ACC112 (cell line): ENCODE data around the gene STING1.
"Not testable (repeated sequence)": the region's sequence is repeated elsewhere in the genome, so short reads cannot be mapped to it uniquely, and the experiment has no call there.

ENCODE experiments used
- H2AFZ ChIP-seq: fragments of 200-600 bp; sonication (generic); one replicate; pipeline ENCODE4 v1.6.0; 2017; ENCODE audit warnings: antibody characterized with exemption, low read length; ENCODE audit not compliant: unreplicated experiment
- H3K27ac ChIP-seq: fragments of 200-600 bp; sonication (generic); 2 replicates; pipeline ENCODE4 v1.5.1; 2014; ENCODE audit warnings: low read depth, mild to moderate bottlenecking, antibody characterized with exemption, low read length, moderate library complexity
- H3K27me3 ChIP-seq: fragments of 200-600 bp; sonication (generic); 2 replicates; pipeline ENCODE4 v1.6.1; 2014; ENCODE audit warnings: mild to moderate bottlenecking, antibody characterized with exemption, low read length, moderate library complexity, mixed read lengths; ENCODE audit not compliant: insufficient read depth
- H3K36me3 ChIP-seq: fragments of 200-600 bp; sonication (generic); 2 replicates; pipeline ENCODE4 v1.6.1; 2016; ENCODE audit warnings: mild to moderate bottlenecking, antibody characterized with exemption, low read length, moderate library complexity, mixed read lengths; ENCODE audit not compliant: insufficient read depth
- H3K4me1 ChIP-seq: fragments of 200-600 bp; sonication (generic); one replicate; pipeline ENCODE4 v1.6.1; 2016; ENCODE audit warnings: low read length, mixed read lengths; ENCODE audit not compliant: insufficient read depth, unreplicated experiment, control insufficient read depth
- H3K4me3 ChIP-seq: fragments of 200-600 bp; sonication (generic); 2 replicates; pipeline ENCODE4 v1.5.1; 2014; ENCODE audit warnings: mild to moderate bottlenecking, low read depth, low read length
- H3K79me2 ChIP-seq: fragments of 200-600 bp; sonication (generic); one replicate; pipeline ENCODE4 v1.6.0; 2016; ENCODE audit warnings: low read length; ENCODE audit not compliant: control insufficient read depth, unreplicated experiment, insufficient read depth

The STING1 gene

DNA sequence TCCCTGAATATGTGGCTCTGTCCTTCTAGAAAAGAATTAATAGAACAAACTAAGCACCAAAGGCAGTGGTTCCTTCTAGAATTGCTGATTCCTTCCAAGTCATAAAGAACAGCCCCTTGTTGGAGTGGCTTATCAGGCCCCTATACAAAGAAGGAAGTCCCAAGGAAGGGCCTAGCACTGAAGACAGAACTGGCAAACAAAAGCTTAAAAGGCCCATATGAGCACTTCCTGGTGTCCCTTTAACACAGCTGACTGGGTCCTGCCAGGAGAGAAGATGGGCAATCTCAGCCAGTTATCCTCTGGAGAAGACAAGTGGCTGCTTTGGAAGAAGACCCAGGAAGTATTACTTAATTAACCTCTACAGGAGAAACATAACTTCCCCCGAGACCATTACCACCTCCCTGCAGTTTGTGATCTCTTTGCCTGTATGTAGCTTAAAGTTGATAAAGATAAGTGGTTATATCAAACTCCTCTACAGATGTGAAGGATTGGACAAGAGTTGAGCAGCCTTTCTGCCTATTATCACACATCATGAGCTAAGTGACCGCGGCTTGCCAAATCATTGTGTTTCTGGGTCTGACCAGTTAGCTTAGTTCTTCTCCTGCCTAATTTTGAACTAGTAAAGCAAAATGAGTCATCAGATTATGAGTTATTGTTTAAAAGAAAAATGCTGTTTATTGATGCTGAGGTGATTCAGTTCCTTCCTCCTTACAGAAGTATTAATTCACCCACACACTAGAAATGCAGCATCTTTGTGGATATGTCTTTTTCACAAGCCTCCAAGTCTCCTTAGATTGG lies 13.3 kb upstream of the STING1 start:
- Histone ChIP-seq H3K27me3 (no peaks in the 10 kb centered on the region), H3K4me1 (peaks cover 37% of the 10 kb centered on the region), H3K4me3 (no peak overlapping the region), H3K79me2 (no peaks in the 10 kb centered on the region), H2AFZ (peak overlapping the region; percentile 75), H3K27ac (peak overlapping the region; percentile 81), H3K36me3 (no peaks in the 10 kb centered on the region)

DNA sequence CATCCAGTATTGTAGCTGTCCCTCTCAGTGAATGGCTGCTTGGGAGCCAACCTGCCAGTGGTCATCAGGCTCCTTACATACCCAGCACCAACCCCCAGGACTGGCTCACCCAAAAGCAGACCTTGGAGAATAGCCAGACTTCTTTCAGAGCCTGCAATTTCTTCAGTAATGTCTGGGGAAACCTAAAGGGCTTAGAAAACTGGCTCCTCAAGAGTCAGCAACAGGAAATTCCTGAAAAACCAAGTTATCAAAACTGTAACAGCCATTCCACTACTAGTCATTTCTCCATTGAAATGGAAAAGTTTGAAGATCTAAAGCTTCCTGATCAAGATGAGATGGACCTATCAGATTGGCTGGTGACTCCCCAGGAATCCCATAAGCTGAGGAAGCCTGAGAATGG lies 12.3 kb upstream of the STING1 start:
- peaks cover 37% of the 10 kb centered on the region for H3K4me1 ChIP-seq
- H3K27me3 ChIP-seq, result no peaks in the 10 kb centered on the region
- no peak overlapping the region for H3K4me3 ChIP-seq
- peak overlapping the region; percentile 81 for H3K27ac ChIP-seq
- H3K79me2 ChIP-seq, result no peaks in the 10 kb centered on the region
- H3K36me3 ChIP-seq, result no peaks in the 10 kb centered on the region
- H2AFZ ChIP-seq, result peak overlapping the region; percentile 36

DNA sequence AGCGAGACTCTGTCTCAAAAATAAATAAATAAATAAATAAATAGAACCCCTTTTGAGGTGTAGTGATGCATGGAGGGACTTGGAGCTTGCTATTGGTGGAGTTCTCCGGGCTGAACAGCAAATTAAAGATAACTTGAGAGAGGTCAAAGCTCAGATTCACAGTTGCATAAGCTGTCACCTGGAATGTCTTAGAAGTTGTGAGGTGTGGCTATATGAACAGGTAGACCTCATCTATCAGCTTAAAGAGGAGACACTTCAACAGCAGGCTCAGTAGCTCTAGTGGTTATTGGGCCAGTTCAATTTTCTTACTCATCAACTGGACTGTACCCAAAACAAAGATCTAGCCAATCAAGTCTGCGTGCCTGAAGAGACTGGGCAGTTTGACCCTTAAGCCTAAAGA lies 11.7 kb upstream of the STING1 start:
- no peaks in the 10 kb centered on the region for H3K27me3 ChIP-seq
- peak overlapping the region; percentile 27 for H2AFZ ChIP-seq
- peak overlapping the region; percentile 81 for H3K27ac ChIP-seq
- H3K79me2 ChIP-seq, result no peaks in the 10 kb centered on the region
- H3K4me3 ChIP-seq, result no peak overlapping the region
- H3K36me3 ChIP-seq, result no peaks in the 10 kb centered on the region
- peaks cover 37% of the 10 kb centered on the region for H3K4me1 ChIP-seq

DNA sequence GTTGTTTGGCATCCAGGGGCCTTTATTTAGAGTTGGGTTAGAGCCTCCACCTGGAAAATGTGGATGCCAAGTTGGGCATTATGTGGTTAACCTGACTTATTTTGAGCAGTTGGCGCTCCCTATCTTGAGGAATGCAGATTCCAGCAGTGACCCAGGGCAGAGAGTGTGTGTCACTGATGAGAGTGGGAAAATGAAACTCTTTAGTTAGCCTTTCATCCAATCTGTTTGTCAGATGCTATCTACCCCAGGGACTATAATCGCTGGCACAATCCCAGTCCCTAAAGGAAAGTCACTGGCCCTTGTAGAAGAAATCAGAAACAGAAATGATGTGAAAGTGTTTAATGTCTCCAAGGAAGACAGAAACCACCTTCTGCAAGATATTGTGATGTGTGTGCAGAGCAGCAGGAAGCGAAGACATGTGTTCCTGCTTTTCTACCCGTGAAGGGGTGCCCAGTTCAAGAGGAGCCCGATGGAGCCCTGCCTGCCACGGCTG lies 10.2 kb upstream of the STING1 start:
- peaks cover 37% of the 10 kb centered on the region for H3K4me1 ChIP-seq
- no peaks in the 10 kb centered on the region for H3K27me3 ChIP-seq
- H3K27ac ChIP-seq, result peak overlapping the region; percentile 48
- no peaks in the 10 kb centered on the region for H3K36me3 ChIP-seq
- H3K4me3 ChIP-seq, result peak overlapping the region; percentile 65
- H2AFZ ChIP-seq, result peak overlapping the region; percentile 88
- H3K79me2 ChIP-seq, result no peaks in the 10 kb centered on the region

DNA sequence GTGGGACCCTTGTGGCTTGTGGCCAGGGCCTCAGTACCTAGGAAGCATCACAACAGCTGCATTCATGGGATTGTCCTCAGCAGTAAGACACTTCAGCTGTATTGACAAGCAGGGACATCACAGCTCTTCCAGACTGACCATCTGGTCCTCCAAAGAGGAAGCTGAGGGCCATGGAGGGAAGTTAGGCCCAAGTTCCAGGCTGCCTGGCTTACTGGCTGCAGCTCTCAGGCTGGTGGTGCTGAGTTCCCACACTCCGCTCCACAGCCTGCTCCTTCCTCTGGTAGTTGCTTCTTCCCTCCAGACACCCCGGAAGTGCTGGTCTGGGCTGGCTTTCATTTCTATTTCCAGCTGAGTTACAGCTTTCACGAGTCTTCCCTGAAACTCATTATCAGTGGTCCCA lies 5.7 kb upstream of the STING1 start:
- H3K4me3 ChIP-seq, result no peak overlapping the region
- no peak overlapping the region for H3K27ac ChIP-seq
- no peak overlapping the region for H2AFZ ChIP-seq
- H3K36me3 ChIP-seq, result no peaks in the 10 kb centered on the region
- H3K27me3 ChIP-seq, result no peaks in the 10 kb centered on the region
- peaks cover 15% of the 10 kb centered on the region for H3K4me1 ChIP-seq
- H3K79me2 ChIP-seq, result no peaks in the 10 kb centered on the region

DNA sequence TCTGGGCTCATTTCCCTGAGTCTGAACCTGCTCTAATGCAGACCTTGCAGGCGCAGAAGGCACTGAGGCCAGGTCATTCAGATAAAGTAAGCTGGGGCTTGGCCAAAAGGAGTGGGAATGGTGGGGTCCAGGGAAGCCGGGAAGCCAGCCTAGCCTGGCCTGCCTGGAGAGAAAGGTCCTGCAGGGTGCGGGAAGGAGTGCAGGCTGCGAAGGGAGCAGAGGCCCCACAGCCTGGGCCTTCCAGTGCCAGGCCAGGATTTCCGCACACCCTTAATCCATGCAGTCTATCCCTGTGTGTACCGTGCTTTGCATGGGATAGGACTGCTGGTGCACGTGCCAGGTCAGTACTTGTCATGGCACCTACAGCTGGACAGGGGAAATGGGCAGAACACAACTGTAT lies 3.6 kb upstream of the STING1 start:
- Histone ChIP-seq H3K79me2 (peaks cover 6% of the 10 kb centered on the region), H3K4me3 (no peak overlapping the region), H2AFZ (no peak overlapping the region), H3K36me3 (no peaks in the 10 kb centered on the region), H3K27me3 (no peaks in the 10 kb centered on the region), H3K4me1 (peaks cover 16% of the 10 kb centered on the region), H3K27ac (no peak overlapping the region)

DNA sequence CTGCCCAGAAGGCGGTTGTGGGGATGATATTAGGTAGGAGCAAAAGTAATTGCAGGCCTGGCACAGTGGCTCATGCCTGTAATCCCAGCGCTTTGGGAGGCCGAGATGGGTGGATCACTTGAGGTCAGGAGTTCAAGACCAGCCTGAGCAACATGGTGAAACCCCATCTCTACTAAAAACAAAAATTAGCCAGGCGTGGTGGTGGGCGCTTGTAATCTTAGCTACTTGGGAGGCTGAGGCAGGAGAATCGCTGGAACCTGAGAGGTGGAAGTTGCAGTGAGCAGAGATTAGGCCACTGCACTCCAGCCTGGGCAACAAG lies 291 bp upstream of the STING1 start:
- H3K36me3 ChIP-seq, H2AFZ ChIP-seq, H3K27me3 ChIP-seq: not testable (repeated sequence)
- H3K79me2 ChIP-seq, result peaks cover 17% of the 10 kb centered on the region
- H3K27ac ChIP-seq, result peak overlapping the region; percentile 97
- peak overlapping the region; percentile 79; the same call in 1 of the 2 replicates for H3K4me3 ChIP-seq
- H3K4me1 ChIP-seq, result peaks cover 25% of the 10 kb centered on the region

DNA sequence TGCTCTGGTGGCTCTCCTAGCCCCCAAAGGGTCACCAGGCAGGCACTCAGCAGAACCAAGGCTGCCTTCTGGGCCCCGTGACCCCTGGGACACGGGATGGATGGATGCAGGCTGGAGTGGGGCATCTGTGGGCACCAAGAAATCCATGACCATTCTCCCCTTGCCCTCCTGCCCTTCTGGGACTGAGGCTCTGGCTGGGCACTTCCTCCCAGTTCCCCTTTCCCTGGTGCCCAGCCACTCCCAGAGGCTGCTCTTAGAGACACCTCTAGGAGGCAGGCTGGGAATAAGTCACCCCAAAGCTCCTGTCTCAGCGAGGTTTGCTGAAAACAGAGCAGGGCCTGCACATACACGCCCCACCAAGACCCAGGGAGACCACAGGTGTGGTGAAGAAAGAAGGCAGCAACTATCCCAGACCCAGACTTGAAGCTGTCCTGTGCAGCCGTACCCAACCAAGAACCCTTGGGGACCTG lies 943 bp downstream of the STING1 start:
- Histone ChIP-seq H3K4me3 (peak overlapping the region; percentile 79), H3K27ac (peak overlapping the region; percentile 97), H3K79me2 (peaks cover 17% of the 10 kb centered on the region), H3K4me1 (peaks cover 25% of the 10 kb centered on the region), H3K36me3 (no peaks in the 10 kb centered on the region), H2AFZ (no peak overlapping the region), H3K27me3 (no peaks in the 10 kb centered on the region)

DNA sequence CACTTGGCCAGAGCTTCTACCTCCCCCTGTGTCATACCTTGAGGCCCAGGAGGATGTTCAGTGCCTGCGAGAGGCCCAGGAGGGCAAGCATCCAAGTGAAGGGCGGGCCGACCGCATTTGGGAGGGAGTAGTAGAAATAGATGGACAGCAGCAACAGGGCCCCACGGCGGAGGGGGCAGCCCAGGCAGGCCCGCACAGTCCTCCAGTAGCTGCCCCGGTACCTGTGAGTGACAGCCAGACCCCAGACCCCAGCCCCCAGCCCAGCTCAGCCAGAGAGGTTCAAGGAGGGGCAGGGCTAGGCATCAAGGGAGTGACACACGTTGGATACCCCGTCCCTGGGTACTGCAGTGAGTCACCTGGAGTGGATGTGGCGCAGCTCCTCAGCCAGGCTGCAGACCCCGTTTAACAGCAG lies 1.4 kb downstream of the STING1 start:
- H3K79me2 ChIP-seq, result peaks cover 17% of the 10 kb centered on the region
- H3K4me3 ChIP-seq, result peak overlapping the region; percentile 79
- peaks cover 25% of the 10 kb centered on the region for H3K4me1 ChIP-seq
- H2AFZ ChIP-seq, result no peak overlapping the region
- peak overlapping the region; percentile 97 for H3K27ac ChIP-seq
- H3K27me3 ChIP-seq, result no peaks in the 10 kb centered on the region
- H3K36me3 ChIP-seq, result no peaks in the 10 kb centered on the region

DNA sequence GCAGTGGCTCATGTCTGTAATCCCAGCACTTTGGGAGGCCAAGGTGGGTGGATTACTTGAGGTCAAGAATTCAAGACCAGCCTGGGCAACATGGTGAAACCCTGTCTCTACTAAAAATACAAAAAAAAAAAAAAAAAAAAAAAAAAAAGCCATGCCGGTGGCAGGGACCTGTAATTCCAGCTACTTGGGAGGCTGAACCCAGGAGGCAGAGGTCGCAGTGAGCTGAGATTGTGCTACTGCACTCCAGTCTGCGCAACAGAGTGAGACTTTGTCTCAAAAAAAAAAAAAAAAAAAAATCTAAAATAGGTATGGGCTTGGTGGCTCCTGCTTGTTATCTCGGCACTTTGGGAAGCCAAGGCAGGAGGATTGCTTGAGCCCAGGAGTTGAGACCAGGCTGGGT lies 2.8 kb downstream of the STING1 start:
- H2AFZ ChIP-seq, H3K4me3 ChIP-seq, H3K36me3 ChIP-seq, H3K27me3 ChIP-seq, H3K27ac ChIP-seq: not testable (repeated sequence)
- Histone ChIP-seq H3K4me1 (peaks cover 33% of the 10 kb centered on the region), H3K79me2 (peaks cover 17% of the 10 kb centered on the region)
